ENCODE results near the gene DNAJB13. TPM values are rescaled to one million over a fixed set of nuclear protein-coding genes. Genes with fewer than 3 reads are reported as not detected.
A peak's percentile ranks its signal among the peaks of the same experiment; 100 is the strongest.
"Not testable (repeated sequence)": the region's sequence is repeated elsewhere in the genome, so short reads cannot be mapped to it uniquely, and the experiment has no call there.

Gene DNAJB13, protein sequence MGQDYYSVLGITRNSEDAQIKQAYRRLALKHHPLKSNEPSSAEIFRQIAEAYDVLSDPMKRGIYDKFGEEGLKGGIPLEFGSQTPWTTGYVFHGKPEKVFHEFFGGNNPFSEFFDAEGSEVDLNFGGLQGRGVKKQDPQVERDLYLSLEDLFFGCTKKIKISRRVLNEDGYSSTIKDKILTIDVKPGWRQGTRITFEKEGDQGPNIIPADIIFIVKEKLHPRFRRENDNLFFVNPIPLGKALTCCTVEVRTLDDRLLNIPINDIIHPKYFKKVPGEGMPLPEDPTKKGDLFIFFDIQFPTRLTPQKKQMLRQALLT
- total RNA-seq: 1 to 10 TPM in 2 of 8 experiments, under 1 TPM in 5, not detected in 1; 0.17 to 6.7 (median 0.55) TPM

DNA sequence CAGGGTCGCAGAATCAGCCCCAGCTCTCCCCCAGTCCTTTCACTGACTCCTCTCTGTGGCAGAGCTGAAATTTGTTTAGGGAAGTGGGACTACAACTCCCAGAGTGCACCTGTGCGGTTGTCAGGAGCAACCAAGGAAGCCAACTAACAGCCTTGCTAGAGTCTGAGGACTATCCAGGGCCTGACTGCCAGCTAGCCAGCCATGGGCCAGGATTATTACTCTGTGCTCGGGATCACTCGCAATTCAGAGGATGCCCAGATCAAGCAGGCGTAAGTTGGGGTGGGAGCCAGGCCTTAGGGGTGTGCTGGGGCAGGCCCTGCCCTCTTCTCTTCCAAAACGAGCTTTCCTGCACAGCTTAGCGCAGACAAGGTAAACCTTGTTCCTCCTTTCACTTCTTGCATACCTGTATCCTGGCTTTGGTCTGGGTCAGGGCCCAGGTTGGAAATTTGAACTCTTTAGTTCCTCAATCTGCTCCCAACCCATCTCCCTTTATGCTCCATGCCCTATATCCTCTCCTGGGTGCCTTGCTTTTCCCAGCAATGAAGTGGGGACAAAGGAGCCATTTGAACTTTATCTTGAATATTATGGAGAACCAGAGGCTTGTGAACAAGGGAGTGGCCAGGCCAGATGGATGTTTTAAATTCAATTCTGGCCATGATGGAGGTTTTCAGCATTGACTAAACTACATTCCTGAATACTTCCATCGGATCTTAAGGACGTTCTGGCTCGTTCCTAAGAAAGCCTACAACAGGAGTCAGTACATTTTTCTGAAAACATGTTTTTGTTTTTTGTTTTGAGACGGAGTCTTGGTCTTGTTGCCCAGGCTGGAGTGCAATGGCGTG, at the start of gene DNAJB13:
DNAJB13 (plus strand) TSS at position 158 of the 842 bp plus-strand sequence; CDS start at position 202, 44 bp downstream.
- no peak within 1 kb of the TSS for H3K27ac ChIP-seq
- H3K4me1 ChIP-seq (replicated peaks in 1 of 2): peaks cover 0 to 9% of the 10 kb centered on the region in 2 donors
- WGBS, 10 experiments: 0 to 69% (median 58%) methylated on average over 1 to 8 of the region's 12 CpGs; no CpG with 5 or more reads in 1 of the 10 experiments
- in situ Hi-C loops (cut with MboI; ENCODE audit: low pct_unique_long_range_greater_than_20kb in 2 of 9, low sequenced_read_pairs in 9 of 9, unreplicated experiment in 9 of 9): no loop called here
- ATAC-seq (replicated peaks in 6 of 8): peak; percentile 73 to 98 (median 82)
- no peak within 1 kb of the TSS for H3K4me3 ChIP-seq

DNA sequence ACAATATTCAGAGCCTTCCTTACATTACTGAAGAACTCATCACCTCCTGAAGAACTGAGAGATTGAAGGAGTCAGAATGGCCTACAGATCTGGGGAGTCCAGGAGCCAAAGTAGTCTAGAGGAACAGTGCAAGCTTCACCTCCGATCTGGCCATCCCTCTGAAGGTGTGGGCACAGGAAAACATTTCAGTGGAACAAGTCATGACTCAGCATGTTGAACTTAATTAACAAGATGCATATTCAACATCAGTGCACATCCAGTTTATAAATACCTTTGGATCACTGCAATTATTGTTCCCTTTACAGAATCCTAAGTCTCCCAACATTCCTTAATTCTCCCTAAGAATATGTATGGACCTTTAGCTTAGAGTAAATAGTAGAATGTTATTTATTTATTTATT, 48.5 kb upstream of the DNAJB13 start:
- peak in 3 of 8 experiments; percentile 54 to 74 (median 57) for ATAC-seq (replicated peaks in 6 of 8)
- 0 to 100% (median 82%) methylated on average over 1 of the region's 1 CpG; no CpG with 5 or more reads in 6 of the 10 experiments for WGBS, 10 experiments
- Histone ChIP-seq H3K4me1 (replicated peaks in 1 of 2) (no peaks in the 10 kb centered on the region), H3K4me3 (no peak overlapping the region), H3K27ac (no peak overlapping the region)
- in situ Hi-C loops (cut with MboI; ENCODE audit: low pct_unique_long_range_greater_than_20kb in 2 of 9, low sequenced_read_pairs in 9 of 9, unreplicated experiment in 9 of 9): no loop called here

DNA sequence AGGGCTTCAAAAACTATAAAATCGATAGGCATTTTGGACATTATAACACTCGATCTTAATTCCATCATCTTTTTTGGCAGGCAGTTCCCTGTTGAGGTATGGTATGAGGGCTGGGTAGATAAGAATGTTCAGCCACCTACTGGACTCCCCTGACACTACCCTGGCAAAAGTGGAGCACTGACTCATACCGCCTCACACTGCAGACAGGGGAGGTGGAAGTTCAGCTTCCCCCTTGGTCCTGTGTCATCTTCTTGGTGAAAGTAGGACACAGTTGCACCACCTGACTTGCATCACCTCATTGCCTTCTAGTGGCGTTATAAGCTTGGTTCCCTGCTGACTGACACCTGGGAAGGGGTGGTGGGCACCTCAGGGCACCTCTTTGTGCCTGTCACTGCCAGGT, 43.6 kb upstream of the DNAJB13 start:
- H3K4me3 ChIP-seq: no peak overlapping the region
- WGBS, 10 experiments: 50 to 100% (median 82%) methylated on average over 1 to 3 of the region's 4 CpGs
- H3K27ac ChIP-seq: no peak overlapping the region
- no peaks in the 10 kb centered on the region for H3K4me1 ChIP-seq (replicated peaks in 1 of 2)
- ATAC-seq (replicated peaks in 6 of 8): no peak
- in situ Hi-C loops (cut with MboI; ENCODE audit: low pct_unique_long_range_greater_than_20kb in 2 of 9, low sequenced_read_pairs in 9 of 9, unreplicated experiment in 9 of 9): no loop called here

DNA sequence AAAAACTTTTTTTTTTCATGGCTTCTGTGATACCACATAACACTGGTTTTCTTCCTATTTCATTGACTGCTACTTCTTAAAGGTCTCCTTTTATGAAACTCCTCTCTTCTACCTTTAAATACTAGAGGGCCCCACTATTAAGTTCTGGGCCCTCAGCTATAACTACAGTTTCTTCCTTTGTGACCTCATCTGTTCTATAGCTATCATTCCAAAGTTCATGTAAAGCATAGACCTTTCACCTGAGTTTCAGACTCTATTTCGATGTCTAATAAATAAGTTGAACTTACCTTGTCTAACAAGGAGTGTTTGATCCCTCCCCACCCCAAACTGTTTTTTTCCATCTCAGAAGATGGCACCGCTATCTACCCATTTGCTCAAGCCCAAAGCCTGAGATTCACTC, 38.8 kb upstream of the DNAJB13 start:
- no peak overlapping the region for H3K4me3 ChIP-seq
- ATAC-seq (replicated peaks in 6 of 8): no peak

DNA sequence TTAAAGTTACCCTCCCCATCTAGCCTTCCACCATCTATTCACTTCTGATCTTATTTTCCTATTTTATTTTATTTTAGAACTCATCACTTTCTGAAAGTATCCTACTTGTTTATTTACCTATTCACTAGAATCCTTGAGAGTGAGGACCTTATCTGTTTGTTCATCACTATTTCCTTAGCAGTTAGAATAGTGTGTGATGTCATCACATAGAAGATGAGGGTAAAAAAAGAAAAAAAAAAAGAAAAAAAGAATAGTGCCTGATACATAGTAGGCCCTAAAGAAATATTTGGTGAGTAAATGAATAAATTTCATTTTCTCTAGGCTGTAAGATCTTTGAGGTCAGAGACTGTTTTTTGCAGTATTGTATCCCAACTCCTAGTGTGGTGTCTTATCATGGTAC, 37.4 kb upstream of the DNAJB13 start:
- no peak for ATAC-seq (replicated peaks in 6 of 8)
- in situ Hi-C loops (cut with MboI; ENCODE audit: low pct_unique_long_range_greater_than_20kb in 2 of 9, low sequenced_read_pairs in 9 of 9, unreplicated experiment in 9 of 9): no loop called here

More for the DNA sequence above, 38.8 kb upstream of the DNAJB13 start:
- in situ Hi-C loops (cut with MboI; ENCODE audit: low pct_unique_long_range_greater_than_20kb in 2 of 9, low sequenced_read_pairs in 9 of 9, unreplicated experiment in 9 of 9): no loop called here
- Histone ChIP-seq H3K27ac (no peak overlapping the region), H3K4me1 (replicated peaks in 1 of 2) (no peaks in the 10 kb centered on the region)
- WGBS, 10 experiments: 80 to 100% (median 100%) methylated on average over 1 to 2 of the region's 2 CpGs

DNA sequence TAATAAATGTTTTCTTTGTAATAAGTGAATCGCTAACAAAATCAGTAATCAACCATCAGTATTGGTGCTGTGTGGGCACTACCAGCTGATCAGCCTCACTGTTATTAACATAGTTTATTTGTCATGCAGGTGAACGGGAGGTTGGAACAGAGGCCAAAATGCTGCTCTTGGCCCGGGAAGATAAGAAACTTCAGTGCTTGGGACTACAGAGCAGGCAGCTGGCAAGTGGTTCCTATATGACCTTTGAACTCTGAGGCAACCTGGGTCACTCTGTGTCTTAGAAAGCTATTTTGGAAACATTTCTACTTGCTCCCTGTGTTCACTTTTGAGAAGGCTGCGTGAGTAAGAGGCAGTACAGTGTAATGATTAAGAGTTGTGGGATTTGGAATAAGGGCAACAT, 36.5 kb upstream of the DNAJB13 start:
- ATAC-seq (replicated peaks in 6 of 8): no peak
- in situ Hi-C loops (cut with MboI; ENCODE audit: low pct_unique_long_range_greater_than_20kb in 2 of 9, low sequenced_read_pairs in 9 of 9, unreplicated experiment in 9 of 9): no loop called here
- Histone ChIP-seq H3K4me3 (no peak overlapping the region), H3K27ac (no peak overlapping the region), H3K4me1 (replicated peaks in 1 of 2) (no peaks in the 10 kb centered on the region)
- 69 to 94% (median 87%) methylated on average over 2 to 4 of the region's 4 CpGs; no CpG with 5 or more reads in 1 of the 10 experiments for WGBS, 10 experiments

More for the DNA sequence above, 37.4 kb upstream of the DNAJB13 start:
- H3K4me1 ChIP-seq (replicated peaks in 1 of 2): no peaks in the 10 kb centered on the region
- H3K27ac ChIP-seq: no peak overlapping the region
- H3K4me3 ChIP-seq: no peak overlapping the region

DNA sequence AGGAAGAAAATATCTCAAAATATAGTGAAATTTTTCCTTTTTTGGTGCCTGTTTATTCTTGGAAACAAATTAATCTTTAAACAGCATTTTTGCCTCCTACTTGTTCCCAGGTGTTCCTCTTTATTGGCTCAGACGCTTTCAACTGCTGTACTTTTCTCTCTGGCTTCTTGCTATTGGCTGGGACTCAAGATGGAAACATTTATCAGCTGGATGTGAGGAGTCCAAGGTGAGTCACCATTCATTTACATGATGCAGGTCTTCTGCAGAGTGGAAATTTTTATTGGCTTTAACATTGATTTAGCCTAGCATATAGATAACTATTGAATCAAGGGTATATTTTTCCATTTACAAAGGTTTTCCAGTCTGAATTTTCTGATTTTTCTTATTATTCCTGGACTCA, 34.4 kb upstream of the DNAJB13 start:
- Histone ChIP-seq H3K4me1 (replicated peaks in 1 of 2) (no peaks in the 10 kb centered on the region), H3K27ac (no peak overlapping the region), H3K4me3 (no peak overlapping the region)
- in situ Hi-C loops (cut with MboI; ENCODE audit: low pct_unique_long_range_greater_than_20kb in 2 of 9, low sequenced_read_pairs in 9 of 9, unreplicated experiment in 9 of 9): no loop called here
- WGBS, 10 experiments: 40 to 100% (median 86%) methylated on average over 1 of the region's 1 CpG; no CpG with 5 or more reads in 2 of the 10 experiments
- peak in 3 of 8 experiments; percentile 19 to 27 (median 22) for ATAC-seq (replicated peaks in 6 of 8)

DNA sequence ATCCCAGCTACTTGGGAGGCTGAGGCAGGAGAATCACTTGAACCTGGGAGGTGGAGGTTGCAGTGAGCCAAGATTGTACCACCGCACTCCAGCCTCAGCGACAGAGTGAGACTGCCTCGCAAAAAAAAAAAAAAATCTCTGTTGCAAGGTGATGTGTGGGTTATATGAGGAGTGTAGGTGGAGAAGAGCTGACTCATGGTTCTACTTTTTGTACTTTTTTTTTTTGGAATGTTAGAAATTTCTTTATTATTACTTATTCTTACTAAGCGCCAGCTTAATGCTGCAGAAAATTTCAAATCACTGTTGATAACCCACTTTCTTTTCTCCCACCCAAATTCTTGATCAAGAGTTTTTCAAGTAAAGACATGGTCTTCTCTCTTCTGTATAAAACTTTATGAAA, 29.6 kb upstream of the DNAJB13 start:
- H3K27ac ChIP-seq: no peak overlapping the region
- no peaks in the 10 kb centered on the region for H3K4me1 ChIP-seq (replicated peaks in 1 of 2)
- no peak for ATAC-seq (replicated peaks in 6 of 8)
- in situ Hi-C loops (cut with MboI; ENCODE audit: low pct_unique_long_range_greater_than_20kb in 2 of 9, low sequenced_read_pairs in 9 of 9, unreplicated experiment in 9 of 9): no loop called here
- WGBS, 10 experiments: 80 to 100% (median 100%) methylated on average over 1 to 4 of the region's 4 CpGs; no CpG with 5 or more reads in 1 of the 10 experiments
- no peak overlapping the region for H3K4me3 ChIP-seq

DNA sequence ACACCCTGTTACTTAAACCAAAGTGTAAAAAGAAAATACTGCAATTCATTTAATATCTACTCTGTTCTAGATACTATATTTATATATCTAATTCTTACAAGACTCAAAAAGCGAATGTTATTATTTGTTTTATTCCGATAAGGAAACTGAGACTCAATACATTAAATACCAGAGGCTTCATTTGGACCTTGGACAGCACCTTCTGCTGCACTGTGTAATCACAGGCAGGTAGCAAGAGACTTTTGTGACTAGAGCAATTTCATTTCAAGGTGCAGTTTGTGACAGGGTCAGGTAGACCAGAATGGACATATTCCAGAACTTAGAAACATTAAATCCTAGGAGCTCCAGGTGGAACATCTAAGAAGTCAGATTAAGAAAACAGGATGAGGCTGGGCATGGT, 21.4 kb upstream of the DNAJB13 start:
- no peak overlapping the region for H3K4me3 ChIP-seq
- 76 to 100% (median 100%) methylated on average over 2 of the region's 2 CpGs; no CpG with 5 or more reads in 1 of the 10 experiments for WGBS, 10 experiments
- no peak for ATAC-seq (replicated peaks in 6 of 8)
- H3K4me1 ChIP-seq (replicated peaks in 1 of 2): no peaks in the 10 kb centered on the region
- no peak overlapping the region for H3K27ac ChIP-seq
- in situ Hi-C loops (cut with MboI; ENCODE audit: low pct_unique_long_range_greater_than_20kb in 2 of 9, low sequenced_read_pairs in 9 of 9, unreplicated experiment in 9 of 9): no loop called here

GRCh38 chr11:73931039-73931645, 19.7 kb upstream of the DNAJB13 start:
- H3K27ac ChIP-seq: no peak overlapping the region
- H3K4me3 ChIP-seq: no peak overlapping the region
- in situ Hi-C loops (cut with MboI; ENCODE audit: low pct_unique_long_range_greater_than_20kb in 2 of 9, low sequenced_read_pairs in 9 of 9, unreplicated experiment in 9 of 9): no loop called here
- no peaks in the 10 kb centered on the region for H3K4me1 ChIP-seq (replicated peaks in 1 of 2)
- 53 to 100% (median 71%) methylated on average over 3 to 7 of the region's 7 CpGs; no CpG with 5 or more reads in 2 of the 10 experiments for WGBS, 10 experiments
- ATAC-seq (replicated peaks in 6 of 8): peak; percentile 72 to 100 (median 94)

GRCh38 chr11:73931951-73932350, 18.9 kb upstream of the DNAJB13 start:
- in situ Hi-C loops (cut with MboI; ENCODE audit: low pct_unique_long_range_greater_than_20kb in 2 of 9, low sequenced_read_pairs in 9 of 9, unreplicated experiment in 9 of 9): no loop called here
- WGBS, 10 experiments: 83 to 100% (median 100%) methylated on average over 2 to 6 of the region's 6 CpGs; no CpG with 5 or more reads in 5 of the 10 experiments
- Histone ChIP-seq H3K27ac (no peak overlapping the region), H3K4me3 (no peak overlapping the region), H3K4me1 (replicated peaks in 1 of 2) (no peaks in the 10 kb centered on the region)
- no peak for ATAC-seq (replicated peaks in 6 of 8)

DNA sequence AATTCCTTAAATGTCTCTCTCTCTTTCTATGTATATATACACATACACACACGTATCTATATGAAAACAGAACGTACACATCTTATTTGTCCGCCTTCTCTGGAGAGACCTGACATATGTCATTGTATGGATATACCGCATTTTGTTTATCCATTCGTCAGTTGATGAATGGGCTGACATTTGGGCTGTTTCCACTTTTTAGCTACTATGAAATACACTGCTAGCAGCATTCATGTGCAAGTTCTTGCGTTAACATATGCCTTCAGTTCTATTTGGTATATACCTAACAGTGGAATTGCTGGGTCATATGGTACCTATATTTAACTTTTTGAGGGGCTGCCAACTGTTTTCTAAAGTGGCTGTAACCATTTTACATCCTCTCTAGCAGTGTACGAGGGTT, 18.0 kb upstream of the DNAJB13 start:
- H3K4me3 ChIP-seq: no peak overlapping the region
- no peaks in the 10 kb centered on the region for H3K4me1 ChIP-seq (replicated peaks in 1 of 2)
- in situ Hi-C loops (cut with MboI; ENCODE audit: low pct_unique_long_range_greater_than_20kb in 2 of 9, low sequenced_read_pairs in 9 of 9, unreplicated experiment in 9 of 9): no loop called here
- H3K27ac ChIP-seq: no peak overlapping the region
- 80 to 100% (median 94%) methylated on average over 1 to 7 of the region's 7 CpGs; no CpG with 5 or more reads in 2 of the 10 experiments for WGBS, 10 experiments
- no peak for ATAC-seq (replicated peaks in 6 of 8)

- in situ Hi-C loops (cut with MboI; ENCODE audit: low pct_unique_long_range_greater_than_20kb in 2 of 9, low sequenced_read_pairs in 9 of 9, unreplicated experiment in 9 of 9); ATAC-seq (replicated peaks in 6 of 8): not testable (repeated sequence)
- WGBS, 10 experiments: no CpG with 5 or more reads among the region's 25 CpGs
Observed at GRCh38 chr11:73936047-73936446, 14.8 kb upstream of the DNAJB13 start.

More at GRCh38 chr11:73936047-73936446, 14.8 kb upstream of the DNAJB13 start:
- not testable (repeated sequence) for H3K4me3 ChIP-seq; H3K27ac ChIP-seq; H3K4me1 ChIP-seq (replicated peaks in 1 of 2)

Measured in motor neuron (in vitro differentiated cells).